Caco-2 (cell line): ENCODE data around the gene ATIC. TPM values are rescaled to one million over a fixed set of nuclear protein-coding genes. Genes with fewer than 3 reads are reported as not detected.

Experiments used
- BruUV-seq: library from RNA; stranded (reverse); fragments of 400-500 nt; replicated peaks from 2 replicates; lab custom pipeline; 2021; lab: Mats Ljungman, UMichigan
- CTCF ChIA-PET: fragments of 300-600 bp; sonication (Branson Sonifier 250); formaldehyde crosslinking; loops from one replicate; lab custom pipeline; 2022; ENCODE audit warnings: antibody characterized with exemption; lab: Charles Lee
- POLR2A ChIA-PET: fragments of 300-600 bp; sonication (Branson Sonifier 250); formaldehyde crosslinking; loops from one replicate; lab custom pipeline; 2022; ENCODE audit warnings: antibody characterized with exemption; lab: Charles Lee
- DNase-seq, 2 experiments: peaks; one replicate each; pipeline versions ENCODE4 v3.0.0 to v3.0.0-alpha.2; 2020 to 2022
- H3K27me3 ChIP-seq: replicated peaks from 2 replicates; pipeline ENCODE4 v1.6.0; 2011; ENCODE audit warnings: low read length; ENCODE audit not compliant: control insufficient read depth, insufficient read depth
- H3K36me3 ChIP-seq: 2 replicates; pipeline ENCODE4 v1.5.1; 2011; ENCODE audit warnings: low read length; ENCODE audit not compliant: control insufficient read depth, insufficient read depth
- H3K4me1 ChIP-seq: fragments of 250-450 bp; sonication (Bioruptor Pico); 2 replicates; pipeline ENCODE4 v1.5.1; 2020; ENCODE audit warnings: mild to moderate bottlenecking
- H3K4me3 ChIP-seq: 2 replicates; pipeline ENCODE4 v1.5.1; 2011; ENCODE audit warnings: low read depth, mild to moderate bottlenecking, control low read depth, low read length
- H3K9me3 ChIP-seq: fragments of 250-450 bp; sonication (Bioruptor Pico); 2 replicates; pipeline ENCODE4 v1.5.1; 2020; ENCODE audit warnings: mild to moderate bottlenecking, moderate library complexity
- H3K27ac Mint-ChIP-seq: one replicate; pipeline ENCODE4 v1.8.0; 2022; ENCODE audit warnings: mixed read lengths; ENCODE audit not compliant: unreplicated experiment
- H3K27me3 Mint-ChIP-seq: one replicate; pipeline ENCODE4 v1.8.0; 2022; ENCODE audit warnings: mixed read lengths; ENCODE audit not compliant: insufficient read depth, unreplicated experiment
- H3K36me3 Mint-ChIP-seq: one replicate; pipeline ENCODE4 v1.8.0; 2022; ENCODE audit warnings: mild to moderate bottlenecking, mixed read lengths; ENCODE audit not compliant: insufficient read depth, unreplicated experiment
- H3K4me1 Mint-ChIP-seq: one replicate; pipeline ENCODE4 v1.8.0; 2022; ENCODE audit warnings: low read depth, mixed read lengths; ENCODE audit not compliant: unreplicated experiment
- H3K4me3 Mint-ChIP-seq: one replicate; pipeline ENCODE4 v1.8.0; 2022; ENCODE audit warnings: mild to moderate bottlenecking, moderate library complexity, mixed read lengths; ENCODE audit not compliant: unreplicated experiment
- H3K9me3 Mint-ChIP-seq: one replicate; pipeline ENCODE4 v1.8.0; 2022; ENCODE audit warnings: mixed read lengths; ENCODE audit not compliant: unreplicated experiment
- CTCF ChIP-seq, 2 experiments: fragments of 200-600 bp in 1 of 2; IDR thresholded peaks; 1 replicate in 1 of 2; 2 replicates in 1 of 2; pipeline versions ENCODE4 v1.5.1 to v1.8.0; 2011 to 2022; ENCODE audit warnings: antibody characterized with exemption in 1 of 2, control low read depth in 1 of 2, inconsistent platforms in 1 of 2, low read depth in 1 of 2, low read length in 1 of 2, mild to moderate bottlenecking in 1 of 2, moderate library complexity in 1 of 2; ENCODE audit not compliant: insufficient read depth in 1 of 2, severe bottlenecking in 1 of 2, unreplicated experiment in 1 of 2
- intact Hi-C: fragments of 100-400 bp; cut with micrococcal nuclease; formaldehyde crosslinking; loops from one replicate; pipeline ENCODE4 v1.10.0; 2022; ENCODE audit not compliant: unreplicated experiment
- total RNA-seq: library from RNA; stranded (reverse); gene quantifications from 2 replicates; pipeline ENCODE4 v1.2.3, GENCODE V29; 2022

ATIC gene
- total RNA-seq, 1 experiment from 2014 or later = 318 TPM

- POLR2A ChIA-PET = interaction anchor here (0.6 kb wide), 1 partner anchor 33 kb away, joined by 3 read pairs; no protein-coding TSS in a partner anchor
- Mint-ChIP-seq H3K4me3 (no peak overlapping the region), H3K4me1 (peaks cover 29% of the 10 kb centered on the region), H3K27ac (no peak overlapping the region), H3K9me3 (no peaks in the 10 kb centered on the region), H3K27me3 (no peaks in the 10 kb centered on the region), H3K36me3 (peaks cover 100% of the 10 kb centered on the region)
- TF ChIP-seq CTCF (IDR thresholded peaks at IDR 0.05; ENCODE audit: insufficient read depth in 1 of 2, low read depth in 1 of 2, low read length in 1 of 2, severe bottlenecking in 1 of 2, unreplicated experiment in 1 of 2) = no peak
- no TSS peak for BruUV-seq
- intact Hi-C loops = loop anchor here (2.0 kb wide), 1 partner anchor 534 kb away; no protein-coding TSS in a partner anchor
- Histone ChIP-seq H3K27me3 (no peaks in the 10 kb centered on the region), H3K36me3 (peaks cover 14% of the 10 kb centered on the region), H3K4me3 (no peak overlapping the region), H3K9me3 (no peaks in the 10 kb centered on the region), H3K4me1 (peaks cover 10% of the 10 kb centered on the region; the same call in 1 of the 2 replicates)
- CTCF ChIA-PET = no interaction called here
- DNase-seq = no peak
Observed at GRCh38 chr2:215396595-215397313, 84.9 kb downstream of the ATIC start.

GRCh38 chr2:215397632-215398341, 85.9 kb downstream of the ATIC start:
- peaks cover 10% of the 10 kb centered on the region; the same call in 1 of the 2 replicates for H3K4me1 ChIP-seq
- Mint-ChIP-seq H3K36me3 (peaks cover 99% of the 10 kb centered on the region), H3K27ac (no peak overlapping the region), H3K4me1 (peaks cover 26% of the 10 kb centered on the region), H3K27me3 (no peaks in the 10 kb centered on the region), H3K4me3 (no peak overlapping the region), H3K9me3 (no peaks in the 10 kb centered on the region)
- peak in 1 of 2 experiments; percentile 45 for DNase-seq
- peaks cover 10% of the 10 kb centered on the region for H3K36me3 ChIP-seq
- ChIA-PET CTCF (no interaction called here), POLR2A (interaction anchor here (0.6 kb wide), 1 partner anchor 32 kb away, joined by 3 read pairs; no protein-coding TSS in a partner anchor)
- H3K27me3 ChIP-seq = no peaks in the 10 kb centered on the region
- no TSS peak for BruUV-seq
- H3K4me3 ChIP-seq = no peak overlapping the region
- TF ChIP-seq CTCF (IDR thresholded peaks at IDR 0.05; ENCODE audit: insufficient read depth in 1 of 2, low read depth in 1 of 2, low read length in 1 of 2, severe bottlenecking in 1 of 2, unreplicated experiment in 1 of 2) = peak; percentile 6 to 24
- no peaks in the 10 kb centered on the region for H3K9me3 ChIP-seq
- intact Hi-C loops = loop anchor here (2.0 kb wide), 1 partner anchor 533 kb away; no protein-coding TSS in a partner anchor

GRCh38 chr2:215399067-215399716, 87.3 kb downstream of the ATIC start:
- no TSS peak for BruUV-seq
- Mint-ChIP-seq H3K4me3 (no peak overlapping the region), H3K9me3 (no peaks in the 10 kb centered on the region), H3K27ac (no peak overlapping the region), H3K27me3 (no peaks in the 10 kb centered on the region), H3K36me3 (peaks cover 99% of the 10 kb centered on the region), H3K4me1 (peaks cover 22% of the 10 kb centered on the region)
- ChIA-PET POLR2A (no interaction called here), CTCF (no interaction called here)
- TF ChIP-seq CTCF (IDR thresholded peaks at IDR 0.05; ENCODE audit: insufficient read depth in 1 of 2, low read depth in 1 of 2, low read length in 1 of 2, severe bottlenecking in 1 of 2, unreplicated experiment in 1 of 2) = no peak
- Histone ChIP-seq H3K4me3 (no peak overlapping the region), H3K27me3 (no peaks in the 10 kb centered on the region), H3K36me3 (peaks cover 8% of the 10 kb centered on the region), H3K9me3 (no peaks in the 10 kb centered on the region), H3K4me1 (peaks cover 10% of the 10 kb centered on the region; the same call in 1 of the 2 replicates)
- intact Hi-C loops = no loop called here
- DNase-seq = no peak
